Subcutaneous abdominal adipose tissue (tissue), 5 donors: Measurements from ENCODE around the gene M6PR.

Experiments used
- H3K27ac ChIP-seq: one replicate; pipeline ENCODE4 v1.7.0; 2013; ENCODE audit warnings: low read depth, mild to moderate bottlenecking, inconsistent platforms, low read length, moderate library complexity
- H3K27me3 ChIP-seq, 5 donors: one replicate each; pipeline ENCODE4 v1.7.0; 2013; ENCODE audit warnings: low read length in 5 of 5, inconsistent platforms in 1 of 5; ENCODE audit not compliant: control insufficient read depth in 5 of 5, insufficient read depth in 4 of 5
- H3K36me3 ChIP-seq, 5 donors: one replicate each; pipeline ENCODE4 v1.7.0; 2013; ENCODE audit warnings: low read length in 5 of 5; ENCODE audit not compliant: control insufficient read depth in 5 of 5, insufficient read depth in 5 of 5
- H3K4me1 ChIP-seq, 5 donors: one replicate each; pipeline ENCODE4 v1.7.0; 2013; ENCODE audit warnings: low read length in 5 of 5, mild to moderate bottlenecking in 3 of 5, moderate library complexity in 1 of 5; ENCODE audit not compliant: control insufficient read depth in 5 of 5, insufficient read depth in 5 of 5
- H3K4me3 ChIP-seq, 5 donors: one replicate each; pipeline ENCODE4 v1.7.0; 2013; ENCODE audit warnings: low read length in 5 of 5, low read depth in 1 of 5
- H3K9ac ChIP-seq, 5 donors: one replicate each; pipeline ENCODE4 v1.7.0; 2013; ENCODE audit warnings: low read length in 5 of 5, mild to moderate bottlenecking in 4 of 5, moderate library complexity in 3 of 5
- H3K9me3 ChIP-seq, 5 donors: one replicate each; pipeline ENCODE4 v1.7.0; 2013; ENCODE audit warnings: low read length in 5 of 5; ENCODE audit not compliant: control insufficient read depth in 5 of 5
- donor health status: healthy.
- donor health status: healthy.
- donor health status: healthy.
- donor health status: healthy.
- donor health status: healthy.

M6PR gene

DNA sequence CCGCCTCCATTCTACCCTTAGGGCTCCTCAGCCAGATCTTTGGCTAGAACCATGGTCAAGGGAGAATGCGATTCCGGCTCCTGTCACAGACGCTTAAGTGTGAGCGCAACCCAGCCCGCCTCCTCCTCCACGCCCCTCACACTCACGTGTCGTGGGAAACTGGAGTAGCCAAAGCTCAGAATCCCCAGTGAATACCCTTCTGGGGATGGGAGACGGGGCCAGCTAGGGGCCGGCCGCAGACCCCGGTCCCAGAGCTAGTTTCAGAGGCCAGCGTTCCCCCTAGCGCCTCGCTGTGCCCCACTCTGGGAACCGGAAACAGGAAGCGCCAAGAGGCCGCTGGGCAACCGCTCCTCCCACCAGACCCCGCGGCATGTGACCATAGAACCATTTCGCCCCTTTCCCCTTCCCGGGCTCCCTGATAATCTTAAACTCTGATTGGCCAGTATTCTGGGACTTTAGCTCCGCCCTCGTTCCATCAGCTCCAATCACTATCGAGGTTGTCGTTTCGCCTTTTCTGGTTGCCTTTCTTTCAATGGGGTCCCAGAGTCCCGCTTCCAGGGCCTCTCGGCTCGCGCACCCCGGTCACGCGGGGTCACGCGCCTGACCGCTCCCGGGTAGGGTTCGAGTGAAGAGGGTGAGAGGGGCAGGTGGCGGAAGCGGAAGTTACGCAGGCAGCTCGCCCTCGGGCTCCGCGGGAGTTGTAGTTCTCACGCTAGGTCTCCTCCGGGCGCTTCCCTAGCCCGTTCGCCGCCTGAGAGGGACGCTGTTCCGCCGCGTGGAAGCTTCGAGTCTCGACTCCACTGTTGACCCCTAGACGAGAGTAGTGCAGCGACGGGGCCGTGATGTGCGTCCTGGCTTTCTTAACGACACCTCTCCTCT is at the start of gene M6PR:
Gene M6PR, minus strand, starts transcription at position 304 of the 879 bp plus-strand sequence. CDS start 3,241 bp downstream, outside the sequence.
- Histone ChIP-seq H3K4me1 (peaks cover 12 to 42% (median 34%) of the 10 kb centered on the region in 5 donors), H3K36me3 (peaks cover 6 to 24% (median 10%) of the 10 kb centered on the region in 5 donors), H3K27me3 (peaks cover 0 to 9% (median 0%) of the 10 kb centered on the region in 5 donors), H3K9ac (peak within 1 kb of the TSS; percentile 87 to 98 (median 96)), H3K9me3 (no peaks in the 10 kb centered on the region), H3K27ac (peak within 1 kb of the TSS; percentile 92), H3K4me3 (peak within 1 kb of the TSS; percentile 77 to 96 (median 89))

DNA sequence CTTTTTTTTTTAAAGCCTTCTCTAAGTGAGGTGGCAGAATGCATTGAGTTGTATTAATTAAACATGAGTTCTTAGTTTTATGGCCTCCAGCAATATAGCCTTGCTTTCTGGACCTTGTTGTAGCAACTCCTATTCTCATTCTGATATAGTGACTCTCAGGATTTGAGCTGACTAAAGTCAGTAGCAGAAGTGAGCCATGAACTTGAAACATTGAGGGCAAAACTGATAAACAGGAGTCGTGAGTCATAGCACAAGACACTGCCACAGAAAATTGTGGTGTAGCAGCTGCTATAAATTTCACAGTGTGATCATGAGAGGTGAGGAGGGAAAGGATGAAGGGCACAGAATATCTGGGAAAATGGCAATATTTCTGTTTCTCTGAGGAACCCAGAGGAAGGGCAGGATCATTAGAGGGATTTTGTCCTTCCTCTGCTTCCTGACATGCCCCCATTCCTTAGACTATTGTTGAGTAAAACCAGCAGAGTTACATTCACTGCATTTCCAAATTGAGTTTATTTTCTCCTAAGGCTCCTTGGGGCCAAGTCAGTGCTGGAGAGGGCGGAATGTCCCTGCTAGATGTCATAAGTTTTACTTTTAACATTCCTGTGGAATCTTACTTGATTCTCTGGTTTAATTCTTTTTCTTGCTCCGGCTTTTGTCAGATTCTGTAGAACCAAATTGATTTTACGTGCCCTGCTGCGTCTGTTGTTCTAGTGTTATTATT is 47.4 kb upstream of the M6PR start:
- Histone ChIP-seq H3K36me3 (peaks cover 0 to 4% (median 0%) of the 10 kb centered on the region in 5 donors), H3K4me3 (no peak overlapping the region), H3K27me3 (no peaks in the 10 kb centered on the region), H3K4me1 (peaks cover 0 to 27% (median 5%) of the 10 kb centered on the region in 5 donors), H3K9ac (no peak overlapping the region), H3K27ac (no peak overlapping the region), H3K9me3 (no peaks in the 10 kb centered on the region)

DNA sequence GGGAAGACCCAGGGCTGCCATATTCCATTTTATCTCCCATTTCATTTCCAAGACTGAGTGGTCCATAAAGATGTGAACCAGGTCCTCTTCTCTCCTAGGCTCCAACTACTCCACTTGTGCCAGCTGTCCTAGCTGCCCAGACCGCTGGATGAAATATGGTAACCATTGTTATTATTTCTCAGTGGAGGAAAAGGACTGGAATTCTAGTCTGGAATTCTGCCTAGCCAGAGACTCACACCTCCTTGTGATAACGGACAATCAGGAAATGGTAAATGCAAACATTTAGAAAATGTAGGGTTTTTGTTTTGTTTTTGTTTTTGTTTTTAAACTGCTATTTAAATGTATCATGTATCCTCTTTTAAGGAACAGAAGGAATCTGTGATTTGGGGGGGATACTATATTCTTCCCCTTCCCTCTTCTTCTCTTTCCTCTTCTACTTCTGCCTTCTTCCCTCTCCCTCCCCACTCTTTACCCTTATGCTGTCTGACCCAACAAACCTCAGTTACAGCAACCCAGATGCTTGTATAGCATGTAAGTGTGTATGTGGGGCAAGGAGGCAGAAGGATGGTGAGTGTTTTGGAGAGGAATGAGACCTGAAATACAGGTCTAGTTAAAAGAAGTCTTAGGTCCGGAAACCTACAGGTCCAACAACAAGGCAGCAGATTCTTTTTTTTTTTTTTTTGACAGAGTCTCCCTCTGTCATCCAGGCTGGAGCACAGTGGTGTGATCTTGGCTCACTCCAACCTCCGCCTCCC is 45.8 kb upstream of the M6PR start:
- Histone ChIP-seq H3K9ac (no peak overlapping the region), H3K36me3 (peaks cover 0 to 2% (median 0%) of the 10 kb centered on the region in 5 donors), H3K27me3 (no peaks in the 10 kb centered on the region), H3K9me3 (no peaks in the 10 kb centered on the region), H3K4me3 (no peak overlapping the region), H3K4me1 (peaks cover 0 to 32% (median 10%) of the 10 kb centered on the region in 5 donors), H3K27ac (no peak overlapping the region)

DNA sequence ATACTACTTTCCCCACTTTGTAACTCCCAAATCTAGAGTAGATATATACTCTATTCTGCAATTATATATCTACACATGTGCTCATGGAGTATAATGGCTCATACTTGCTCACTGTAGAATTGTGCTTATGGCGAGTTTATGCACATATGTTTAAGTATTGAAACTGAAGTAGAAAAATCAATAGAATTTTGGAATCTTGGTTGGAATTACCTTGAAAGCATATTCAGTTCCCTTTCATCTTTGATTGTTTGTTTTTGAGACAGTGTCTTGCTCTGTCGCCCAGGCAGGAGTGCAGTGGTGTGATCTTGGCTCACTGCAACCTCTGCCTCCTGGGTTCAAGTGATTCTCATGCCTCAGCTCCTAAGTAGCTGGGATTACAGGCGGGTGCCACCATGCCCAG is 44.4 kb upstream of the M6PR start:
- no peaks in the 10 kb centered on the region for H3K9me3 ChIP-seq
- peaks cover 0 to 2% (median 0%) of the 10 kb centered on the region in 5 donors for H3K36me3 ChIP-seq
- H3K27me3 ChIP-seq, result no peaks in the 10 kb centered on the region
- H3K4me1 ChIP-seq, result peaks cover 0 to 45% (median 12%) of the 10 kb centered on the region in 5 donors
- H3K27ac ChIP-seq, result no peak overlapping the region
- no peak overlapping the region for H3K4me3 ChIP-seq
- H3K9ac ChIP-seq, result no peak overlapping the region

DNA sequence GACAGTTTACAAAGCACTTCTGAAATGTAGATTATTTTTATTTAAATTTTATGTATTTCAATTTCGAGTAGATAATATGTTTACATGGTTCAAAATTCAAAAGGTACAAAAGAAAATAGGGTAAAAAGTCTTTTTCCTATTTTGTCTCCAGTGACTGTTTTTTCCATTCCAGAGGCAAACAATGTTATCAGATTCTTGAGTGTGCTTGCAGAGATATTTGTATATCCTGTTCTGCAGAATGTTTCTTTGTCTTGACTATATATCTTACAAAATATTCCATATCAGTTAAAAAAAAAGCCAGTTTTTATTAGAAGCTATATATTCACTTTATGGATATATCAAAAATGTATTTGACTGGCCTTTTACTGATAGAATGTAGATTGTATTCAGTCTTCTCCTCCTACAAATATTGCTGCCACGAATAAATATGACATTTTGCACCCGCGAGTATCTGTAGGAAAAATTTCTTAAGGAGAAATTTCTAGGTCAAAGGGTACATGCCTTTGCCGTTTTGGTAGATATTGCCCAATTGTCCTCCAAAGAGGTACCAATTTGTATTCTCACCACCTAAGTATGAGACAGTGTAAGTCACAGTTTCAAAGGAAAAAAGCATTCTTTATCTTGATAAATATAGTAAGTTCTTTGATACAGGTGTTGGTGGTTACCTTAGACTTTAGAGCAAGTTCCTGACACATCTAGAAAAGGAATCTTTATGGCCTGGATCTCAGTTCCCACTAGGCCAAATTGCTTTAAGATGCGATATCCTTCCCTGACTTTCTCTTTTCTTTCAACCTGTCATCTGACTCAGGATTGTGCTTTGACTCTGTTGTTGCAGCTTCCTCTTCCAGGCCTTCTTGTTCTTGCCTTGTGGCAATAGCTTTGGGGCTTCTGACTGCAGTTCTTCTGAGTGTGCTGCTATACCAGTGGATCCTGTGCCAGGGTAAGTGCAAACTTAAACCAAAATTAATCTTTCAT is 42.2 kb upstream of the M6PR start:
- peaks cover 0 to 2% (median 0%) of the 10 kb centered on the region in 5 donors for H3K36me3 ChIP-seq
- no peak overlapping the region for H3K27ac ChIP-seq
- no peaks in the 10 kb centered on the region for H3K9me3 ChIP-seq
- peak overlapping the region in 1 of 5 donors; percentile 39 for H3K9ac ChIP-seq
- peak overlapping the region in 4 of 5 donors; percentile 7 to 44 (median 24) for H3K4me3 ChIP-seq
- peaks cover 0 to 60% (median 17%) of the 10 kb centered on the region in 5 donors for H3K4me1 ChIP-seq
- no peaks in the 10 kb centered on the region for H3K27me3 ChIP-seq

DNA sequence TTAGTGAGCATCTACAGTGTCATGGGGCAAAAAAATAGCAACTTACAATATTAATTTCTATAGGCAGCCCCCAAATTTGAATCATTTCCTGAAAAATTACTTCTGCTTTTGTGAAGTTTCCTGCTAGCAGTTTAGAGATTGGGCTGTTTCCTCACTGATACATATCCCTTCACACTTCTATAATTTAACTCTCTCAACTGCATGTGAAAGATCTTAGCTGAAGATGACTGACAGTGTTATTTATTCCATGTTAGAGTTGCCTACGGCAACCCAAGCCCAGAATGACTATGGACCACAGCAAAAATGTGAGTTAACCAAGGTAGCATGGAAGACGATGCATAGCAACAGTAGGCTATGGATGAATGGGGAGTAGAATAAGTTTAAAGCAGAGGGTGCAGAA is 40.0 kb upstream of the M6PR start, which contains the start of gene KLRG1:
Gene KLRG1, plus strand, starts transcription at position 134 of the 400 bp plus-strand sequence. Its CDS starts 90 bp downstream, at position 224.
- Histone ChIP-seq H3K9ac (peak within 1 kb of the TSS in 4 of 5 donors; percentile 12 to 55 (median 20)), H3K27me3 (no peaks in the 10 kb centered on the region), H3K27ac (peak within 1 kb of the TSS; percentile 32), H3K9me3 (no peaks in the 10 kb centered on the region), H3K4me1 (peaks cover 0 to 54% (median 17%) of the 10 kb centered on the region in 5 donors), H3K4me3 (peak within 1 kb of the TSS in 4 of 5 donors; percentile 1 to 53 (median 40)), H3K36me3 (no peaks in the 10 kb centered on the region)

DNA sequence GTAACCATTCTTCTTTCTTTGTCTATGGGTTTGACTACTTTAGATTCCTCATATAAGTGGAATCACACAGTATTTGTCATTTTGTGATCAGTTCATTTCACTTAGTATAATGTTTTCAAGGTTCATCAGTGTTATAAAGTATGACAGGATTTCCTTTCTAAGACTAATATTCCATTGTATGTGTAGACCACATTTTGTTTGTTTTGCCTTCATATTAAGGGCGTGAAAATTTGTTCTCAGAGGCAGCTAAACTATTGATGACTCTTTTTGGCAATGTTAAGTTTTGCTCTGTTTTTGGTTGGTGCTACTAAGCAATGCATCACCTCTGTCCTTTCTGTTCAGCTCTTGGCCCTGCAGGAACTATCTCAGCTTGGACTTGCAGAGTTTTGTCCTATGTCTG is 38.2 kb upstream of the M6PR start:
- H3K4me3 ChIP-seq, result no peak overlapping the region
- H3K36me3 ChIP-seq, result no peaks in the 10 kb centered on the region
- peaks cover 0 to 54% (median 17%) of the 10 kb centered on the region in 5 donors for H3K4me1 ChIP-seq
- peak overlapping the region; percentile 9 for H3K27ac ChIP-seq
- H3K9ac ChIP-seq, result no peak overlapping the region
- H3K27me3 ChIP-seq, result no peaks in the 10 kb centered on the region
- no peaks in the 10 kb centered on the region for H3K9me3 ChIP-seq

DNA sequence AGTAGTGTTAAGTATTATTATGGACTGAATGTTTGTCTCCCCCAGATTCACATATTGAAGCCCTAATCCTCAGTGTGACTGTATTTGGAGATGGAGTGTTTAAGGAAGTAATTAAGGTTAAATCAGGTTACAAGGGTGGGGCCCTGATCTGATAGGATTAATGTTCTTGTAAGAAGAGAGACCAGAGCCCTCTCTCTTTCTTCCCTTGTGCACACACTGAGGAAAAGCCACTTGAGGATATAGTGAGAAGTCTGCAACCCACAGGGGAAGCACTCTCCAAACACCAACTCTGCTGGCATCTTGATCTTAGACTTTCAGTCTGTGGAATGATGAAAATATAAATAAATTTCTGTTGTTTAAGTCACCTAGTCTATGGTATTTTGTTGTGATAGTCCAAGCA is 37.7 kb upstream of the M6PR start:
- Histone ChIP-seq H3K4me1 (peaks cover 0 to 50% (median 15%) of the 10 kb centered on the region in 5 donors), H3K36me3 (no peaks in the 10 kb centered on the region), H3K4me3 (no peak overlapping the region), H3K9me3 (no peaks in the 10 kb centered on the region), H3K9ac (no peak overlapping the region), H3K27ac (peak overlapping the region; percentile 9), H3K27me3 (no peaks in the 10 kb centered on the region)
